ENCODE results near the gene BPTF.
"Not testable (repeated sequence)": the region's sequence is repeated elsewhere in the genome, so short reads cannot be mapped to it uniquely, and the experiment has no call there.

Gene BPTF

GRCh38 chr17:67884741-67885140 is 59.4 kb downstream of the BPTF start:
- DNase-seq, result no peak

GRCh38 chr17:67891481-67892119 is 66.3 kb downstream of the BPTF start:
- DNase-seq, result no peak

- DNase-seq, result no peak
Observed at GRCh38 chr17:67902511-67903231, 77.4 kb downstream of the BPTF start.

- not testable (repeated sequence) for DNase-seq
Observed at GRCh38 chr17:67905298-67905697, 80.0 kb downstream of the BPTF start.

GRCh38 chr17:67910117-67910803 is 85.0 kb downstream of the BPTF start:
- not testable (repeated sequence) for DNase-seq

- no peak for DNase-seq
Observed at GRCh38 chr17:67911059-67911782, 85.9 kb downstream of the BPTF start.

GRCh38 chr17:67912088-67912487 is 86.8 kb downstream of the BPTF start:
- no peak for DNase-seq

GRCh38 chr17:67912656-67913055 is 87.4 kb downstream of the BPTF start:
- DNase-seq, result no peak

GRCh38 chr17:67920212-67920611 is 94.9 kb downstream of the BPTF start:
- no peak for DNase-seq

- DNase-seq, result no peak
Observed at GRCh38 chr17:67922503-67922902, 97.2 kb downstream of the BPTF start.

- DNase-seq, result not testable (repeated sequence)
Observed at GRCh38 chr17:67928842-67929241, 103.5 kb downstream of the BPTF start.

- no peak for DNase-seq
Observed at GRCh38 chr17:67931227-67931626, 105.9 kb downstream of the BPTF start.

- DNase-seq, result no peak
Observed at GRCh38 chr17:67942810-67943209, 117.5 kb downstream of the BPTF start.

GRCh38 chr17:67944035-67944434 is 118.7 kb downstream of the BPTF start:
- DNase-seq, result no peak

- DNase-seq, result no peak
Observed at GRCh38 chr17:67946513-67946912, 121.2 kb downstream of the BPTF start.

- no peak for DNase-seq
Observed at GRCh38 chr17:67947325-67947813, 122.1 kb downstream of the BPTF start.

GRCh38 chr17:67950945-67951344 is 125.6 kb downstream of the BPTF start:
- DNase-seq, result no peak

GRCh38 chr17:67959510-67959909 is 134.2 kb downstream of the BPTF start:
- DNase-seq, result no peak

- DNase-seq, result not testable (repeated sequence)
Observed at GRCh38 chr17:67960276-67960675, 135.0 kb downstream of the BPTF start.

- not testable (repeated sequence) for DNase-seq
Observed at GRCh38 chr17:67962156-67962555, 136.9 kb downstream of the BPTF start.

- peak; percentile 82 for DNase-seq
Observed at GRCh38 chr17:67963145-67963572, 137.9 kb downstream of the BPTF start.

GRCh38 chr17:67970783-67971182 is 145.5 kb downstream of the BPTF start:
- DNase-seq, result peak; percentile 55

GRCh38 chr17:67974185-67974584 is 148.9 kb downstream of the BPTF start:
- DNase-seq, result no peak

All from NCI-H774 (cell line).